Fibroblast of upper back skin (primary cell): ENCODE results near the gene HTN3.
"Not testable (repeated sequence)": the region's sequence is repeated elsewhere in the genome, so short reads cannot be mapped to it uniquely, and the experiment has no call there.

Experiments
- DNase-seq: peaks from one replicate; pipeline ENCODE4 v3.0.0-alpha.2; 2013

Gene HTN3

DNA sequence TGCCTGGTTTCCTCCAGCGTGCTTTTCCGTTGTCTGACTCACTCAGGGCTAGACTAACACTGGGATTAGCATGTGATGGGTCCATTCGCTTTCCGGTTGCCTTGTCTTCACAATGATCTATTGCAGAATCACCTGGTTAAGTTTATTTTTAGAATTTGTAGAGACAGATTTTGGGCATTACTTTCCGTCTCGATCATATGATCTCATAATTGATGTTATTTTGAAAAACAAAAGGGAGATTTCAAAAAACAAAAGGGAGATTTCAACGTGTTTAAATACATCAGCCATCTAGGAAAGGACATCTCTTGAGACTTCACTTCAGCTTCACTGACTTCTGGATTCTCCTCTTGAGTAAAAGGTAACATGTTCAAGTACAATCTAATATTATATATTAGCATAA lies at the start of gene HTN3:
Gene HTN3, plus strand, starts transcription at position 301 of the 400 bp plus-strand sequence. CDS start 2,282 bp downstream, outside the sequence.
- not testable (repeated sequence) for DNase-seq

DNA sequence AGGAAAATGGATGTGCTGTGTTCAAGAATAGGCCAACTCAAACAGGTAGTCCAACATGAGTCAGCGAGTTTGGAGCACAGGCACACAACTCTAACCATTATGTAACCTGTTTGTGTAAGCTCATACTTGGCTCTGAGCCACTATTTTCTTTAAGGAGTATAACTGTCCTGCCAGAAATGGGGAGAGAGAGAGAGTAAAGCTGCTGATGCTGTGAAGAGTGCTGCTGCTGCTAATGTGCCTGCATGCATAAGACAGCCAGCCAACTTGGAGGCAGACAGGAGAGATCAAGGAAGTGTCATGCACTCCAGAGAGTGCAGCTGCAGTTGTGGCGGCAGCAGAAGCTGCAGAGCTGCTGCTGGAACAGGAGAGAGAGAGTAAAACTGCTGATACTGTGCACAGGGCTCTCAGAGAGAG lies 44.2 kb upstream of the HTN3 start:
- peak; percentile 4 for DNase-seq

- no peak for DNase-seq
These were observed 41.6 kb upstream of the HTN3 start for GRCh38 chr4:69986663-69987062.

DNA sequence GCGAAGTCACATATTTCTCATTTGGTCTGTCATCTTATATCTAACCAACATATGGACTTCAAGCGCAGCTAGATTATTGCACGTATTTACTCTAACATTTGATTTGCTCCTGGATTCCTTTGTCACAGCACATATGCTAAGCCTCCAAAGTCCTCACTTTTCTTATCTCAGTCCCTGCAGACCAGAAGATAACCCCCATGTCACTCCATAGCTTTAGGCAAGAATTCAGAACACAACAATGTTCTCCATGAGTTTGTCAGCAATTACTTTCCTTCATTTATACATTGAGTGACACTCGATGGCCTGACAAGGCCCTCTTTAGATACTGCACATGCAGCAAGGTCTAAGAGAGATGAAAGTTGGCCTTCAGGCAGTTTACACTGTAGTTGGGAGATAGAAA lies 37.2 kb upstream of the HTN3 start:
- no peak for DNase-seq

DNA sequence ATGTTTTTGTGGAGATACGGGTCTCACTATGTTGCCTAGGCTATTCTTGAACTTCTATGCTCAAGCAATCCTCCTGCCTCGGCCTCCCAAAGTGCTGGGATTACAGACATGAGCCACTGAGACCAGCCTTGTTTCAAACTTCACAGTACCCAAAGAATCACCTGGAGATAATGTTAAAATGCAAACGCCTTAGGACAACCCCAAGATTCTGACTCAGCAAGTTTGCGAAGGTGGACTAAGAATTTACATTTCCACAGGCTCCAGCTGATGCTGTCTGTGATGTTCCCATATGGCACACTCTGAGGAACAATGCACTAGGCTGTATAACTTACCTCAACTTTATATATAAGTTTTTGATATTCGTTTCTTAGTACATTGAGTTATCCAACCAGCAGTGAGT lies 33.5 kb upstream of the HTN3 start:
- no peak for DNase-seq

DNA sequence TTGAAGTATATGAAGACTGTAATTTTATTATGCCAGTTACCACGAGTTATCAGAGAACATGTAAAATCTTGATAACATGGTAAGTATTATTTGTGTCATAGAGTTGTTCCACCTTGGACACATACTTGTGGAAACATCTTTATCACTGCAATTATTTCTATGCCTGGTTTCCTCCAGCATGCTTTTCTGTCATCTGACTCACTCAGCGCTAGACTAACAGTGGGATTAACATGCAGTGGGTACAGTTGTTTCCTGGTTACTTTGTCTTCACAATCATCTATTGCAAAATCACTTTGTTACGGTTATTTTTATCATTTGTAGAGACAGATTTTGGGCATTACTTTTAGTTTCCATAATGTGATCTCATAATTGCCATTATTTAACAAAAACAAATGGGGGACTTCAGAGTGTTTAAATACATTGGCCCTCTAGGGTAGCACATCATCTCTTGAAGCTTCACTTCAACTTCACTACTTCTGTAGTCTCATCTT lies 32.7 kb upstream of the HTN3 start, which contains the start of gene STATH:
Gene STATH, plus strand, starts transcription at position 441 of the 491 bp plus-strand sequence. CDS start 2,472 bp downstream, outside the sequence.
- no peak for DNase-seq

DNA sequence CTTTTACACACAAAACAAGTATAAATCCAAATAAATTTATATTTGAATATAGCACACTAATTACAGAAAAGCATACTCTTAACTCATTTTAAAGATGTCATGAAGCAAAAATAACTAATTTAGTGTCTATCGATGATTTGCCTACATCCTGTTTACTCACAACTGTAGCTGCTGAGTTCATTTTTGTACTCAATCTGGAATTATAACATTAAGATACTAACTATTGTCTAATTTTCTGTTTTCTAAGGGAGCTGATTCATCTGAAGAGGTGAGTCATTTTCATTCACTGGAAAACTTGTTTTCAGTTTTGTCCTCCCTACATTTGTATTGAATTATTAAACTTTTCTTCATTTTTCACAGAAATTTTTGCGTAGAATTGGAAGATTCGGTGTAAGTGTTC lies 28.8 kb upstream of the HTN3 start:
- no peak for DNase-seq

DNA sequence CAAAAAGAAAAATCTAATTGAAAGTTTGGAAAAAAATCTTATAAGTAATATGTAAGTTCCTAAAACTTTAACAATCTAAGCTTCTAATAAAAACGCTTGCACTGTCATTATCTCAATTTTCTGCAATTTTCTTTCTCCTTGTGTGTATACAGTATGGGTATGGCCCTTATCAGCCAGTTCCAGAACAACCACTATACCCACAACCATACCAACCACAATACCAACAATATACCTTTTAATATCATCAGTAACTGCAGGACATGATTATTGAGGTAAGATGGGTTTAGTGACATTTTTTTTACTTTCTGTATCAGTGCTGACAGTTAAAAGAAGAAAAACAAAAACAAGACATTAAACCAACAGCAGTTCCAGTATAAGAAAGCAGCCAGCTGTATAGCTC lies 27.5 kb upstream of the HTN3 start:
- no peak for DNase-seq

GRCh38 chr4:70002507-70002906 lies 25.8 kb upstream of the HTN3 start:
- DNase-seq, result no peak

GRCh38 chr4:70008771-70009170 lies 19.5 kb upstream of the HTN3 start:
- DNase-seq, result no peak

DNA sequence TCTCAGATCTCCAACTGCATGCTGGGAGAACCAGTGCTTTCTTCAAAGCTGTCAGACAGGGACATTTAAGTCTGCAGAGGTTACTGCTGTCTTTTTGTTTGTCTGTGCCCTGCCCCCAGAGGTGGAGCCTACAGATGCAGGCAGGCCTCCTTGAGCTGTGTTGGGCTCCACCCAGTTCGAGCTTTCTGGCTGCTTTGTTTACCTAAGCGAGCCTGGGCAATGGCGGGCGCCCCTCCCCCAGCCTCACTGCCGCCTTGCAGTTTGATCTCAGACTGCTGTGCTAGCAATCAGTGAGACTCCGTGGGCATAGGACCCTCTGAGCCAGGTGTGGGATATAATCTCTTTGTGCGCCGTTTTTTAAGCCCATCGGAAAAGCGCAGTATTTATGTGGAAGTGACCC lies 9.3 kb upstream of the HTN3 start:
- DNase-seq, result not testable (repeated sequence)

GRCh38 chr4:70023218-70023617 lies 5.0 kb upstream of the HTN3 start:
- no peak for DNase-seq

DNA sequence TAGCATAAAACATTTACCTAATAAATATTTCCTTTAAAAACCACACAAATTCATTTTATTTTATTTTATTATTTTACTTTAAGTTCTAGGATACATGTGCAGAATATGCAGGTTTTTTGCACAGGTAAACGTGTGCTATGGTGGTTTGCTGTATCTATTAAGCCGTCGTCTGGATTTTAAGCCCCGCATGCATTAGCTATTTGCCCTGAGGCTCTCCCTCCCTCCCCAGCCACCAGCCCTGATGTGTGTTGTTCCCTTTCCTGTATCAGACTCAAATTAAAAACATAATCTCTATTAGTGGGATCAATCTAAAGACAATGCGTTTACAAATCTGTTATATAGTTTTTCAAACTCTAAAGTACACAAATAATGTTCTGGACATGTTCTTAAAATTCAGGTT lies 1.2 kb upstream of the HTN3 start:
- DNase-seq, result no peak

GRCh38 chr4:70037559-70037958 lies 9.3 kb downstream of the HTN3 start:
- not testable (repeated sequence) for DNase-seq

- not testable (repeated sequence) for DNase-seq
These were observed 11.7 kb downstream of the HTN3 start for GRCh38 chr4:70039928-70040327.

DNA sequence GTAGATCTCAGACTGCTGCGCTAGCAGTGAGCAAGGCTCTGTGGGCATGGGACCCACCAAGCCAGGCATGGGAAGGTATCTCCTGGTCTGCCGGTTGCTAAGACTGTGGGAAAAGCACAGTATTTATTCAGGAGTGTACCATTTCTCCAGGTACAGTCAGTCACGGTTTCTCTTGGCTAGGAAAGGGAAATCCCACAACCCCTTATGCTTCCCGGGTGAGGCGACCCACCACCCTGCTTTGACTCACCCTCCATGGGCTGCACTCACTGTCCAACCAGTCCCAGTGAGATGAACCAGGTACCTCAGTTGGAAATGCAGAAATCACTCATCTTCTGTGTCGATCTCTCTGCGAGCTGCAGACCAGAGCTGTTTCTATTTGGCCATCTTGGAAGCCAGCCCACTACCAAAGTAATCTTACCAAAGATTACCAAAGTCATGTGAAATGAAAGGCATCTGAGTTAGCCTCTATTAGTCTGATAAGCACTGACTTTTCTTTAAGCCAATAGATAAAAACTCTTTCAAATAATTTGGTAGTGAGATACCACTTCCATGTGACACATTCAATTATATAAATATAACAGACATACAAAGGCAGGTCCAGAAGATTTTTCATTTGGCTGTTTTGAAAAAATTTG lies 13.5 kb downstream of the HTN3 start:
- DNase-seq, result no peak

DNA sequence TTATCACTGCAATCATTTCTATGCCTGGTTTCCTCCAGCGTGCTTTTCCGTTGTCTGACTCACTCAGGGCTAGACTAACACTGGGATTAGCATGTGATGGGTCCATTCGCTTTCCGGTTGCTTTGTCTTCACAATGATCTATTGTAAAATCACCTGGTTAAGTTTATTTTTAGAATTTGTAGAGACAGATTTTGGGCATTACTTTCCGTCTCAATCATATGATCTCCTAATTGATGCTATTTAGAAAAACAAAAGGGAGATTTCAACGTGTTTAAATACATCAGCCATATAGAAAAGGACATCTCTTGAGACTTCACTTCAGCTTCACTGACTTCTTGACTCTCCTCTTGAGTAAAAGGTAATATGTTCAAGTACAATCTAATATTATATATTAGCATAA lies 21.9 kb downstream of the HTN3 start, which contains the start of gene HTN1:
Gene HTN1, plus strand, starts transcription at position 301 of the 400 bp plus-strand sequence. CDS start 2,639 bp downstream, outside the sequence.
- not testable (repeated sequence) for DNase-seq

DNA sequence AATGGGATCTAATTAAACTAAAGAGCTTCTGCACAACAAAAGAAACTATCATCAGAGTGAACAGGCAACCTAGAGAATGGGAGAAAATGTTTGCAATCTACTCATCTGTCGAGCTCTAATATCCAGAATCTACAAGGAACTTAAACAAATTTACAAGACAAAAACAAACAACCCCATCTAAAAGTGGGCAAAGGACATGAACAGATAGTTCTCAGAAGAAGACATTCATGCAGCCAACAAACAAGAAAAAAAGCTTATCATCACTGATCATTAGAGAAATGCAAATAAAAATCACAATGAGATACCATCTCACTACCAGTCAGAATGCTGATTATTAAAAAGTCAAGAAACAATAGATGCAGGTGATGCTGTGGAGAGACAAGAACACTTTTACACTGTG lies 28.3 kb downstream of the HTN3 start:
- not testable (repeated sequence) for DNase-seq

DNA sequence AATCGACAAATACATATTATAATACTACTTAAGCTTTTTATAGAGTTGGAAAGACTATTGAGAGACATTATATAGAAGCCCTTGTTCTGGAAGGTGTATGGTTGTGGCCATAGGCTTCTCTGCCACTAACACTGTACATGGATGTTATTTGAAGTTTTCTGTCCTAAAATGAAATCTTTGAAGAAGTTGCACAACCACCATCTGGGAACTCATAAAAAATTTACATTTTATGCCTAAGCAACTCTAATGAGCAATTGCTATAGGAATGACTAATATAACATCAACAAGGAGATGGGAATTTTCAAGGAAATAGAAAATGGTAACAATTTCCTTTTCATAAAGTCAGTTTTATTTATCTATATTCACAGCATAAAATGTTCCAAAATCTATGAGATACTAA lies 29.4 kb downstream of the HTN3 start:
- no peak for DNase-seq

DNA sequence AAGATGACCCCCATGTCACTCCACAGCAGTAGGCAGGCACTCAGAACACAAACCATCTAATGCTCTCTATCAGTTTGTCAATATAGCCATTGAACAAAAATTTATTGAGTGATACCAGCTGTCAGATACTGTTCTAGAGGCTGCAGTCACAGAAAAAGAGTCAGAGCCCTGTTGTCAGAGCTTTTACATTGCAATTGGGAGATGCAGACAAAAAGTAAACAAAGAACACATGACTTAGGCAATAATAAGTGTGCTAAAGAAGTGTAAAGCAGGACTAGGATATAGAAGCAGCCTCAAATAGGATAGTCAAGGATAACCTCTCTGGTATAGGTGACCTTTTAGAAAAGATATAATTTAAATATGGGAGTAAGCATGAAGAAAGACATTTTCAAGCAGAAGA lies 30.9 kb downstream of the HTN3 start:
- DNase-seq, result no peak

DNA sequence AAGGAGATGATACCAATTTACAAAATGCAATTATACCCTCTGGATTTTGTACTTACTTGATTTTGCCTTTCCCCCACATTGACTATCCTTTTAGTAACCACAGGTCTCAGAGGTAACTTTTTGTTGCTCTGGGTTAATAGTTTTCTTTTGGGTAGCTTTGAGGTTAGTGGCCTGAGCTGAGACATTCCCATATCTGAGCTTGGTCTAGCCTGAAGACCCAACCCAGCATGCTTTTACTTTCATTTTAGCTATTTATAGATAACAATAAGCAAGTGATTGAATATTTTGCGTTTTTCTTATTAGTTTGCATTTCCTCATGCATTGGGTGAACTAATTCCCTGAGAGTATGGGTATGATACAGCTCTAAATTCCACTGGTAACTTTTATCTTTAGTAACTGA lies 33.7 kb downstream of the HTN3 start:
- DNase-seq, result no peak

DNA sequence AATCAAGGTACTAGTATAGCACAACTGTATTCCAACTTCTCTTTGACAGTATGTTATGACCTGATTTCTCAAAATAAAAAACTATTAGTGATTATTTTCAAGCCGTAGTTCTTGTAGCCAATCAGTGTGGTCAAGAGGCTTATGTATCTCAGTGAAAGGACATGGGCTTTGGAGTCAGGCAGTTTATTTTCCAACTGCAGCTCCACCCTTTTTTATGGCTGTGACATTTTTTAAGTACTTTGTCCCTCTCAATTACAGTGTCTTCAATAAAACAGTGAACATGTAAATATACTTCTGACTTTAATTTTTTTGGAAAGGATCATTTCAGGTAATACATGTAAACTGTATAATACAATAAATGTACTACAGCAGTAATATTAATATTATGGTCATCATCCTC lies 51.9 kb downstream of the HTN3 start:
- no peak for DNase-seq
